ENCODE data around the gene PRKCE.
"Not testable (repeated sequence)": the region's sequence is repeated elsewhere in the genome, so short reads cannot be mapped to it uniquely, and the experiment has no call there.

PRKCE gene

GRCh38 chr2:45897842-45898241, 246.4 kb downstream of the PRKCE start:
- DNase-seq, result no peak

- no peak for DNase-seq
These were observed 247.3 kb downstream of the PRKCE start for GRCh38 chr2:45898819-45899218.

DNA sequence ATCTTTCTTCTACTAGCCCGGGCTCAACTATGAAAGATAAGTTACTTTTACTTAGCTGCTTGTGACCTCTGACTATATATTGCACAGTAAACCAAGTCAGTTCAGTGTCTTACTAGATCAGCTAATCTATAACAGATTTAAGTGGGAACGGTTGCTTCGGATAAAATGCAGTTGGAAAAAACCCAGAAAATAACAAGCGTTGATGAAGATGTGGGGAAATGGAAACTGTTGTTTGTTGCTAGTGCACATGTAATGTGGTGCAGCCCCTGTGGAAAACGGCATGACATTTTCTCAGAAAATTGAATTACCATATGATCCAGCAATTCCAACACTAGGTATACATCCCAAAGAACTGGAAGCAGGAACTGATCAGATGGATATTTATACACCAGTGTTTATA, 248.5 kb downstream of the PRKCE start:
- no peak for DNase-seq

GRCh38 chr2:45901468-45902032, 250.1 kb downstream of the PRKCE start:
- no peak for DNase-seq

DNA sequence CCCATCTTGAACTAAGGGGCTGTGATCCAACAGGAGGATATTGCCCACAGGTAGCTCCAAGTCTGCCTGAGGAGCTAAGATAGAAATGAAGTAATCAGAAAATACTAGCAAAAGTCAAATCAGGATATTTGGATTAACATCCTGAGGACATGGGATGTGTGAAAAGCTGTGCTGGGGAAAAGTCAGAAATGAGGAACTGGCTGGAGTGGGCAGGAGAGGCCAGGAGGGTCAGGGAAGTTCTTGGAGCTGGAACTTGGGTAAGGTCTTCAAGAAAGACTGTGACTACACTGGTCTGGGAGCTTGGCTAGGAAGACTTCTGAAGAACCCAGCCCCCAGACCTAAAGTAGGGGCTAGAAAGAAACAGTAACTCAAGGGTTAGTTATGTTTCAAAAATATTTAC, 250.9 kb downstream of the PRKCE start:
- no peak for DNase-seq

GRCh38 chr2:45902781-45903375, 251.4 kb downstream of the PRKCE start:
- no peak for DNase-seq

- DNase-seq, result no peak
These were observed 252.9 kb downstream of the PRKCE start for GRCh38 chr2:45904267-45904945.

GRCh38 chr2:45904946-45905631, 253.6 kb downstream of the PRKCE start:
- DNase-seq, result no peak

GRCh38 chr2:45905632-45905958, 254.1 kb downstream of the PRKCE start:
- no peak for DNase-seq

DNA sequence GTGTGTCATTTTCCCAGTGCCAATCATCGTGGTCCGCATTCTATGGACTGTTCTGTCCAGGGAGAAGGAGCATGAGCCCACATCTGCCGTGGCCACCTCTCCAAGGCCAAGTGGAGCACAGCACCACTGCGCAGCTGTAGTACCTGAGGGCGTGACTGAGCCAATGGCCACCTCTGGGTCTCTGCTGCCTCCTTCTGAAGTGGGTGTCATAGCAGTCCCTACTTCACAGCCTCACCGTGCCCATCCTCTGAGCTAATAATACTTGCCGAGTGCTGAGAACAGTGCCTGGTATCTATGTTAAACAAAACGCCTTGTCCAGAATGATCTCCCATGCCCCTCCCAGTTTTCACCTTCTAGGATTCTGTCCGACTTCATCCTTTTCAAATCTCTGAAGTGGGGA, 256.1 kb downstream of the PRKCE start:
- DNase-seq, result no peak

DNA sequence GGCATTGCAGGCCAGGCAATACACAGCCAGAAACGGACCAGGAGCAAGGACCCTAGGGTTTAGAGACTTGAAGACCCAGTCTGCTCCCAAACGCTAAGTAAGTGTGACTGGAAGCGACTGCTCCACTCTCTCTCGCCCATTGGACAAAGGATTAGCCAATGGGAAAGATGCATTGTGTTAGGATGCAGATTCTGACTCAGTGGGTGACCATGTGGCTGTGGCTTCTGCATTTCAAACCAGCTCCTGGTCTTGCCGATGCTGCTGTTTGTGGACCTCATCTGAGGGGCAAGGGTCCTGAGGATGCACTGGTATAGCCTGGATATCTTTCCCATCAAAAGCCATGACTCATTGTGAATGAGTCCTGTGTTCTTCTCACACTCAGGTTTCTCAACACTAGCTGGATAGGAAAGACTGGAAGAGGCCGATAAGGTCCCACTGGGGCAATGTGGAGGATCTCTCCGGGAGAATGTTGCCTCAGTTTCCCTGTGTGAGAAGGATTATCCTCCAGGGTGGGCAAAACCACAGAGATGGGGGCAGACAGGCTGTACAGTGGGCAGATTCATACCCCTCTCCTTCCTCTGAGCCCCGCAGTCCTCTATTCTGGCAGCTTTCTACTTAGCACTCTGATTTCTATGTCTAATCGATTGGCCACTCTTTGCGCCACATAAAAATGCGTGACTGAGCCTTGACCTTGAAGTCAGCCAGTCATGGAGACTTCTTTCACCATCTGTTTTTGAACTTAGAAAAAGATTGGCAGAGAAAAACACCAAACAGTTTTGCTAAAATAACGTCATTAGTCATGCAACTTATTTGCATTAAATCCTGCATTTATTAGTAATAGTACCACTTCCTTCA, 257.1 kb downstream of the PRKCE start:
- DNase-seq, result no peak

DNA sequence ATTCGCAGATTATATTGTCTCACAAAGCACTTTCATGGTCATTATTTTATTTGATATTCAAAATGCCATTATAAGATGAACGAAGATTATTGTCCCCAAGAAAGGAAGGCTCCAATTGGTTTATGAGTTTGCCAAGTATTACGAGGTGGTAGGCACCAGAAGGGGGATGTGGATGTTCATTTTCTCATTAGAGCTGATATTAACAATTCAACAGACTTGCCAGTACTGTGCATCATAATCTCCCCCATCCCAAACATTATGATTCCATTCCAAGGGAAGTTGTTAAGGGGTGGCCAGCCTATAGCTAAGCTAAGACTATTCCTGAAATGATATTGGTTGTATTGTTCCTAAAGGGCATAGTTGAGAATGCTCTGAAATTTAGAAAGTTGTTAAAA, 257.7 kb downstream of the PRKCE start:
- no peak for DNase-seq

GRCh38 chr2:45909677-45910191, 258.3 kb downstream of the PRKCE start:
- no peak for DNase-seq

- no peak for DNase-seq
These were observed 259.1 kb downstream of the PRKCE start for GRCh38 chr2:45910473-45911060.

- no peak for DNase-seq
These were observed 260.1 kb downstream of the PRKCE start for GRCh38 chr2:45911538-45911937.

DNA sequence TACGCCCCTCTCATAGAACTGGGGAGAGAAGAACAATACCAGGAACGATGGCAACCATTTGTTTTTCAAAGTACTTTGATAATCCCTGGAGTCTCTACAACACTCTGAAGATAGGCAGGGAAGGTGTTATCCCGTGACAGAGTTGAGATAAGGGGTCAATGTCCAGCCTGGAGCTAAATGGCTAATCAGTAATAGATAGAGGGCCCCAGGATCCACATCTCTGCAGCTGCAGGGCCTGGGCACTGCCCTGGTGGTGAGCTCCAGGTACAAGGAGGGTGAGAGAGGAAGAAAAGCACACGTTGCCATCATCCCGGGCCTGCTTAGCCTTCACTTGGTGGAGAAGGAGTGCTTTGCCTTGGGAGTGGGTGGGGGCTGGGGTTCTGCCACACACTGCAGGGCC, 260.6 kb downstream of the PRKCE start:
- no peak for DNase-seq

DNA sequence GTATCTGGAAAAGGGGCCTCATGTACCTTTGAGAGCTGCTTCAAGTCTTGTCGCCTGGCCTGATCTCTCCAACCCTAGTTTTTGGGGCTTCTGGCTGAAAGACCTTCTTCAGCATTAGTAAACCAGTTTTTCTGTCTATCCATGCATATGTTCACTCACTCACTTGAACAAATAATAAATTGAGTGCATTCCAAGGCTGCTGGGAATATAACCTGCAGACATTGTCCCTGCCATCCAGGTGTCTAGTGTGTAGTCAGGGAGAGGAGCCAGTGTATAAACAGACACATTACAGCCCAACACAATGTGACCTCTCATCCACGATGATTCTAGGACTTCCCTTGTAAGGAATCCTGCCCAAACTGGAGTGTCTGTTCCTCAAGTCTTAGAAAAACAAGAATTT, 262.1 kb downstream of the PRKCE start:
- DNase-seq, result no peak

GRCh38 chr2:45915523-45915922, 264.0 kb downstream of the PRKCE start:
- DNase-seq, result no peak

DNA sequence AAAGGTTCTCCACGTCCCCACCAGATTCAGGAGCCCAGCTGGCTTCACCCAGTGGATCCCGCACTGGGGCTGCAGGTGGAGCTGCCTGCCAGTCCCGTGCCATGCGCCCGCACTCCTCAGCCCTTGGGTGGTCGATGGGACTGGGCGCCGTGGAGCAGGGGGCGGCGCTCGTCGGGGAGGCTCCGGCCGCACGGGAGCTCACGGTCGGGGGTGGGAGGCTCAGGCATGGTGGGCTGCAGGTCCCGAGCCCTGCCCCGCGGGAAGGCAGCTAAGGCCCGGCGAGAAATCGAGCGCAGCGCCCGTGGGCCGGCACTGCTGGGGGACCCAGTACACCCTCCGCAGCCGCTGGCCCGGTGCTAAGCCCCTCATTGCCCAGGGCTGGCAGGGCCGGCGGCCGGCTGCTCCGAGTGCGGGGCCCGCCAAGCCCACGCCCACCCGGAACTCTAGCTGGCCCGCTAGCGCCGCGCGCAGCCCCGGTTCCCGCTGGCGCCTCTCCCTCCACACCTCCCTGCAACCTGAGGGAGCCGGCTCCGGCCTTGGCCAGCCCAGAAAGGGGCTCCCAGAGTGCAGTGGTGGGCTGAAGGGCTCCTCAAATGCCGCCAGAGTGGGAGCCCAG, 266.2 kb downstream of the PRKCE start:
- not testable (repeated sequence) for DNase-seq

- no peak for DNase-seq
These were observed 267.1 kb downstream of the PRKCE start for GRCh38 chr2:45918463-45919159.

DNA sequence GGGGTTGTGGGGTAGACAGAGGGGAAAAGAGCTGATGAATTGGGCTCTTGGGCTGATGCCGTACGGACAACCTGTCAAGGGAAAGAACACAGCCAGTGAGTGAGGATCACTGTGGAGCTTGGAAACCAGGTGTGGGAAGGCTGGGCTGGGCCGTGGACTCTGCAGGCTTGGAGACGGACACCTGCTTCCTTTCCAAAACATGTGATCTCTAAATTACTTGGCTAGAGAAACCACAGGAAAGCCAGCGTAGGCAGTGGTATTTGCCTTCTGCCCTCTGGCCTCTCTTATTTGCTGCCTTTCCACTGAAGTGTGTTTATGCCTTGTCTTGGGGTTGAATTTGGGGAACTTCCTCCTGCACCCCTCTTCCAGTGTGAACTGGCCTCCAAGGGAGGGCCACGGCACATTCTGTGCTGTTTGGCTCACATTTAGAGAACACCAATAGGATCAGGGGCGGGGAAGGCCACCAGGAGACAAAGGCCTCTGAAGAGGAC, 267.7 kb downstream of the PRKCE start:
- DNase-seq, result no peak
